GM12872 (cell line): ENCODE measurements around the gene AP2M1.
A peak's percentile ranks its signal among the peaks of the same experiment; 100 is the strongest.

Experiments used
- TF ChIP-seq, protein P1 (sequence below): IDR thresholded peaks from 3 replicates; pipeline ENCODE4 v1.5.1; 2011; ENCODE audit warnings: low read depth, mild to moderate bottlenecking, low read length, moderate library complexity; ENCODE audit not compliant: insufficient read depth

AP2M1 gene

GRCh38 chr3:184174646-184175492 lies at the start of gene AP2M1:
Gene AP2M1 (plus strand): TSS chr3:184174855. CDS start chr3:184176994, 2,139 bp downstream.
- TF ChIP-seq, protein P1, sequence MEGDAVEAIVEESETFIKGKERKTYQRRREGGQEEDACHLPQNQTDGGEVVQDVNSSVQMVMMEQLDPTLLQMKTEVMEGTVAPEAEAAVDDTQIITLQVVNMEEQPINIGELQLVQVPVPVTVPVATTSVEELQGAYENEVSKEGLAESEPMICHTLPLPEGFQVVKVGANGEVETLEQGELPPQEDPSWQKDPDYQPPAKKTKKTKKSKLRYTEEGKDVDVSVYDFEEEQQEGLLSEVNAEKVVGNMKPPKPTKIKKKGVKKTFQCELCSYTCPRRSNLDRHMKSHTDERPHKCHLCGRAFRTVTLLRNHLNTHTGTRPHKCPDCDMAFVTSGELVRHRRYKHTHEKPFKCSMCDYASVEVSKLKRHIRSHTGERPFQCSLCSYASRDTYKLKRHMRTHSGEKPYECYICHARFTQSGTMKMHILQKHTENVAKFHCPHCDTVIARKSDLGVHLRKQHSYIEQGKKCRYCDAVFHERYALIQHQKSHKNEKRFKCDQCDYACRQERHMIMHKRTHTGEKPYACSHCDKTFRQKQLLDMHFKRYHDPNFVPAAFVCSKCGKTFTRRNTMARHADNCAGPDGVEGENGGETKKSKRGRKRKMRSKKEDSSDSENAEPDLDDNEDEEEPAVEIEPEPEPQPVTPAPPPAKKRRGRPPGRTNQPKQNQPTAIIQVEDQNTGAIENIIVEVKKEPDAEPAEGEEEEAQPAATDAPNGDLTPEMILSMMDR, result no peak

DNA sequence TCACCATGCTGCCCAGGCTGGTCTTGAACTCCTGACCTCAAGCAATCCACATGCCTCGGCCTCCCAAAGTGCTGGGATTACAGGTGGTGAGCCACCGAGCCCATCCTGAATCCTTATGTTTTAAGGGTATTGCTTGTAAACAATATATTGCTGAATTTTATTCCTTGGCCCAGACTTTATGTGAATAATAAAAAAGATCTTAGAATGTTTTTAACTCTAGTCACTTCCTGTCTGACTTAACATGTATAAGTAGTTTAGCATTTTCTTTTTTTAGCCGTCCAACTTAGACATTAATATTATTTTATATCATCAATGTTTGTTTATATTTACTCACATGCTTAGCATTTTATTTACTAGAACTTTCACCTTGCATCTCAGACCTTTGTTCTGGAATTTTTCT lies 48.6 kb upstream of the AP2M1 start:
- TF ChIP-seq, protein P1, result no peak

DNA sequence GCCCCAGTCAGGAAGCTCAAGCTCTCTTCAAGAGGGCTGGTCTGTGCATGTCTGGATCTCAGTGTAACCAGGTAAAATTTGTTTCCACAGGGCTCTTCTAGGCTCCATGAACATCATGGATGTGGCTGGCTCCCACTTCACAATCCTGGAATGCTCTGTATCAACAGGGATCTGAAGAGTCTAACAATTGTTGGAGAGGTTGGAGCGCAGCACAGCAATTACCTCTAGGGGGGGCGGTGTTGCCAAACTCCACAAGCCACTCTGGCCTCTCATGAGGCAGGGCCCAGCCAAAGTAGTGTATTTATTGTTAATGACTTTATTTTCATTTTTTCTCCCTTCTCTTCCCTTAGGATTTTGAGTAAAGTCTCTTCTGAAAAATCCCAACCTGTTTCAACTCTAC lies 45.6 kb upstream of the AP2M1 start:
- TF ChIP-seq, protein P1, result peak; percentile 47

- TF ChIP-seq, protein P1, result no peak
These were observed 41.7 kb upstream of the AP2M1 start for GRCh38 chr3:184132945-184133344.

DNA sequence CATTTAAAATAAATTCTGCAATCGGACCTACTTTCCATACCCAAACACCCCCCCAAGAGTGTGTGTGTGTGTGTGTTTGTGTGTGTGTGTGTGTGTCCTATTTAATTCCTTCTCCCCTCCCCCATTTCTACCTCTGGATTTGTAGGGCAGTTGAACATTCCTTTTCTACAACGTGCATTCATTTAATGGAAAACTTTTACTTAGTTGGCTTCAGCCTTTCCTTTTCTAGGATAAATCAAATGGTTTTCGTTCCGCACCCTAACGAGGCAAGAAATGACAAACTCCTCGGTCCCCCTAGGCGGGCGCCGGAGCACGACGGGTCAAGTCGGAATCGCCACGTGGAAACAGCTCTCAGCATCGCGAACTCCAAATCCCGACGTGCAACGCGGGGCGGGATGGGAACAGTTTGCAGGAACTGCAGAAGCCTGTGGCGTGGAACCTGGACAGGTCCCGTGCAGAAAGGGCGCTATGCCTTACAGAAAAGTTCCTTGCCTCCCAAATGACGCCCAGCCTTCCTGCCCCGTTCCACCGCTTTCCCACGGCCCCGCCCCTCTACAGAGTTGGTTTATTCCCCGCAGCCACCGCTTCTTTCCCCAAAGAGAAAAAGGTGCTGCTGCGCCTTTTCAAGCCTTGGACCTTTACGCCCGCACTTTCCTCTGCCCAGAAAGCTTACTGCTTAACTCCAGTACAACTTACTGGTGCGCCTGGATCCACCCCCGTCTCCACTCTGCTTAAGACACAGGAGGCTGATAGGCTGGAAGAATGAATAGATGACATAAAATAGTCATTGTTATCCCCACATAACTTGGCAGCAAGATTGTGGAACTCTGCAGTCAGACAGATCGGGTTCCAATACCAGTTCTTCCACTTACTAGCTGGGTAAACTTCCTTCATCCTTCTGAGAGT lies 40.6 kb upstream of the AP2M1 start:
- TF ChIP-seq, protein P1, result no peak

GRCh38 chr3:184134746-184135148 lies 39.9 kb upstream of the AP2M1 start:
- TF ChIP-seq, protein P1, result no peak
